Measurements from ENCODE around the gene TOGARAM1. TPM values are rescaled to one million over a fixed set of nuclear protein-coding genes. Genes with fewer than 3 reads are reported as not detected.
A peak's percentile ranks its signal among the peaks of the same experiment; 100 is the strongest.

The TOGARAM1 gene
- total RNA-seq, 2 experiments from 2014 or later = 13.2 to 17.8 TPM

- H3K4me1 Mint-ChIP-seq (ENCODE audit: low read depth) = peaks cover 66% of the 10 kb centered on the region
- H3K36me3 Mint-ChIP-seq (ENCODE audit: low read depth) = peaks cover 20% of the 10 kb centered on the region
- CTCF ChIA-PET = no interaction called here
Observed at GRCh38 chr14:45084946-45085346, 123.0 kb downstream of the TOGARAM1 start.

DNA sequence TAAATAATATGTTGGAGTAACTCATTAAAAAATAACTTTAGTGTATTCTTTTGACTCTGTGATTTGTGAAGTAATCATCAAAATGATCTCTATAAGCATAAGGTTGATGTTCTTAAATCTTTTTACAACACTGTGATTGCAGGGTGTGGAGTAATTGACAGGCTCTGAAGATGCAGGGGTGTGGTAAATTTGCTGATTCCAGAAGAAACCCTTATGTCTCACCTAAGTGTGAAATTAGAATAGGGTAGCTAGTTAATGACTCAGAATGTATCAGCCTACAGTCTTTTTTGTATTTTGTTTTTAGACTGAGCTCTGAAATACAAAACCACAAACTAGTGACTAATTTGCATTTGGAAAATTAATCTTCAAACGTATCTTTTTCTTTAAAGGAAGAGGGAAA, 127.8 kb downstream of the TOGARAM1 start:
- Histone ChIP-seq H3K4me1 (ENCODE audit: insufficient read depth, low read length) (peaks cover 24% of the 10 kb centered on the region), H3K4me3 (ENCODE audit: low read length) (no peak overlapping the region), H3K27ac (ENCODE audit: low read depth in 1 of 2, low read length in 2 of 2) (no peak overlapping the region), H3K27me3 (ENCODE audit: control insufficient read depth in 1 of 2, insufficient read depth in 2 of 2, low read length in 2 of 2) (no peaks in the 10 kb centered on the region), H3K9me3 (ENCODE audit: control insufficient read depth in 1 of 2, insufficient read depth in 1 of 2, low read length in 2 of 2) (peaks cover 0 to 3% of the 10 kb centered on the region in 2 experiments), H3K36me3 (ENCODE audit: insufficient read depth, low read length) (no peaks in the 10 kb centered on the region)
- ATAC-seq (ENCODE audit: poor library complexity) = peak; percentile 61
- H3K4me1 Mint-ChIP-seq (ENCODE audit: low read depth) = peaks cover 75% of the 10 kb centered on the region
- no peak for TF ChIP-seq CTCF (IDR thresholded peaks at IDR 0.05)
- intact Hi-C loops (cut with DNase I, micrococcal nuclease) = no loop called here
- H3K4me3 Mint-ChIP-seq = peak overlapping the region; percentile 17
- DNase-seq = peak in 2 of 14 experiments; percentile 7 to 10
- H3K36me3 Mint-ChIP-seq (ENCODE audit: low read depth) = peaks cover 23% of the 10 kb centered on the region
- H3K27me3 Mint-ChIP-seq = no peaks in the 10 kb centered on the region
- ChIA-PET POLR2A (no interaction called here), CTCF (no interaction called here)
- H3K27ac Mint-ChIP-seq = peak overlapping the region; percentile 59
- H3K9me3 Mint-ChIP-seq = no peaks in the 10 kb centered on the region

More at GRCh38 chr14:45084946-45085346, 123.0 kb downstream of the TOGARAM1 start:
- intact Hi-C loops (cut with DNase I, micrococcal nuclease) = loop anchor here (1.0 to 5.0 kb wide), 4 partner anchors 49 to 188 kb away; partner anchors contain the start of genes MIS18BP1 (in 2 of the 2), FKBP3 (in 1 of the 2) and KLHL28 (in 1 of the 2)
- POLR2A ChIA-PET = interaction anchor here (0.9 to 3.0 kb wide), 5 partner anchors 46 to 188 kb away, joined by 5 to 33 read pairs (median 11); partner anchors contain the start of genes FANCM, FKBP3, KLHL28 and MIS18BP1
- no peaks in the 10 kb centered on the region for H3K27me3 Mint-ChIP-seq
- H3K9me3 Mint-ChIP-seq = no peaks in the 10 kb centered on the region
- no peaks in the 10 kb centered on the region for H3K9me3 ChIP-seq (ENCODE audit: control insufficient read depth in 1 of 2, insufficient read depth in 1 of 2, low read length in 2 of 2)
- peak in 1 of 14 experiments; percentile 18 for DNase-seq
- no peak overlapping the region for H3K27ac ChIP-seq (ENCODE audit: low read depth in 1 of 2, low read length in 2 of 2)
- H3K4me3 ChIP-seq (ENCODE audit: low read length) = peak overlapping the region; percentile 78
- H3K4me1 ChIP-seq (ENCODE audit: insufficient read depth, low read length) = peaks cover 30% of the 10 kb centered on the region
- peak overlapping the region; percentile 98 for H3K4me3 Mint-ChIP-seq
- peak overlapping the region; percentile 89 for H3K27ac Mint-ChIP-seq
- H3K27me3 ChIP-seq (ENCODE audit: control insufficient read depth in 1 of 2, insufficient read depth in 2 of 2, low read length in 2 of 2) = no peaks in the 10 kb centered on the region
- ATAC-seq (ENCODE audit: poor library complexity) = no peak
- no peak for TF ChIP-seq CTCF (IDR thresholded peaks at IDR 0.05)
- no peaks in the 10 kb centered on the region for H3K36me3 ChIP-seq (ENCODE audit: insufficient read depth, low read length)

DNA sequence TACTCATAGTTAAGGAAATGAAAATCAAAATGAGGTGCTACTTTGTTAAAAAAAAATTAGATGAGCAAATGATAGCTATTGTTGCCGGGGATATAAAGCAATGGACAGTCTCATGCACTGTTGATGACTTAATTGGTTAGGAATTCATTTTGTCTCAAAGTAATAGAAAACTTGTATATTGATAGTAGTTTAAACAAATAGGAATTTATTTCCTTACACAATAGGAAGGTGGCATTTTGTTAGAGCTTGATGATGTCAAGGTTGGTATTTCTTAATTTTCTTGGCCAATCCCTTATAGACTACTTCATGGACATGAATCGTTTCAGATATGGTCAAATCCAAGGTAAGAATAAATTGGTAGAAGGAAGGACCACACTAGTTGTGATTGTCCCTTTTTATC, 129.7 kb downstream of the TOGARAM1 start:
- H3K27me3 Mint-ChIP-seq = no peaks in the 10 kb centered on the region
- peaks cover 18% of the 10 kb centered on the region for H3K36me3 ChIP-seq (ENCODE audit: insufficient read depth, low read length)
- H3K9me3 ChIP-seq (ENCODE audit: control insufficient read depth in 1 of 2, insufficient read depth in 1 of 2, low read length in 2 of 2) = peaks cover 0 to 3% of the 10 kb centered on the region in 2 experiments
- POLR2A ChIA-PET = no interaction called here
- no peaks in the 10 kb centered on the region for H3K27me3 ChIP-seq (ENCODE audit: control insufficient read depth in 1 of 2, insufficient read depth in 2 of 2, low read length in 2 of 2)
- no peaks in the 10 kb centered on the region for H3K9me3 Mint-ChIP-seq
- ATAC-seq (ENCODE audit: poor library complexity) (no peak), DNase-seq (no peak)
- intact Hi-C loops (cut with DNase I, micrococcal nuclease) = no loop called here
- H3K36me3 Mint-ChIP-seq (ENCODE audit: low read depth) = peaks cover 35% of the 10 kb centered on the region
- no peak overlapping the region for H3K27ac ChIP-seq (ENCODE audit: low read depth in 1 of 2, low read length in 2 of 2)
- CTCF ChIA-PET = no interaction called here
- H3K4me3 ChIP-seq (ENCODE audit: low read length) = no peak overlapping the region
- peaks cover 16% of the 10 kb centered on the region for H3K4me1 ChIP-seq (ENCODE audit: insufficient read depth, low read length)
- TF ChIP-seq CTCF (IDR thresholded peaks at IDR 0.05) = no peak
- H3K4me1 Mint-ChIP-seq (ENCODE audit: low read depth) = peaks cover 63% of the 10 kb centered on the region
- H3K27ac Mint-ChIP-seq = no peak overlapping the region
- H3K4me3 Mint-ChIP-seq = no peak overlapping the region
